Mucosa of descending colon (tissue), 3 donors: ENCODE results near the gene CTNNBIP1. TPM values are rescaled to one million over a fixed set of nuclear protein-coding genes. Genes with fewer than 3 reads are reported as not detected.

Experiments used
- ATAC-seq: fragments of 200-7000 bp; cut with Tn5 transposase; one replicate; pipeline ENCODE4 v1.9.1; 2020; ENCODE audit warnings: mild to moderate bottlenecking, moderate library complexity
- DNase-seq, 3 donors: peaks; one replicate each; pipeline ENCODE4 v3.0.0-alpha.2; 2020
- H3K36me3 ChIP-seq: fragments of 200-600 bp; one replicate; pipeline ENCODE4 v1.8.0; 2021; ENCODE audit warnings: low read depth, mild to moderate bottlenecking
- H3K4me1 ChIP-seq: fragments of 200-600 bp; one replicate; pipeline ENCODE4 v1.8.0; 2021; ENCODE audit warnings: low read depth, mild to moderate bottlenecking
- H3K4me3 ChIP-seq: fragments of 200-600 bp; one replicate; pipeline ENCODE4 v1.8.0; 2021; ENCODE audit warnings: mild to moderate bottlenecking
- H3K9me3 ChIP-seq: fragments of 200-600 bp; one replicate; pipeline ENCODE4 v1.8.0; 2021; ENCODE audit warnings: mild to moderate bottlenecking
- intact Hi-C, 2 donors: fragments of 100-400 bp; cut with DNase I in 1 of 2; cut with micrococcal nuclease in 1 of 2; formaldehyde crosslinking; loops; one replicate each; pipeline versions ENCODE4 v1.11.0 to v1.11.1; 2022; cut with DNase I, micrococcal nuclease
- total RNA-seq, 3 donors: library from RNA; stranded (reverse); fragmentation: NEBNext Ultra II Directional in 2 of 3; extraction: Animal tissue kit (Norgen Biotek cat#: 25700) in 2 of 3; gene quantifications; one replicate each; pipeline versions ENCODE4 v1.2.1 to v1.2.4, GENCODE V29; 2021 to 2023
- TF ChIP-seq, protein P1 (sequence below): fragments of 200-600 bp; IDR thresholded peaks from one replicate; pipeline ENCODE4 v1.8.0; 2022; ENCODE audit warnings: antibody characterized with exemption, mild to moderate bottlenecking
- donor health status: DM: no; HTN: no; CAD: no; lungs with moderate emphysema.
- donor health status: DM: no; HTN: no; CAD: no.
- donor health status: DM: no; HTN: yes; CAD: no.

The CTNNBIP1 gene
- total RNA-seq, 3 donors from 2014 or later = 20.0 to 24.4 (median 23.3) TPM

DNA sequence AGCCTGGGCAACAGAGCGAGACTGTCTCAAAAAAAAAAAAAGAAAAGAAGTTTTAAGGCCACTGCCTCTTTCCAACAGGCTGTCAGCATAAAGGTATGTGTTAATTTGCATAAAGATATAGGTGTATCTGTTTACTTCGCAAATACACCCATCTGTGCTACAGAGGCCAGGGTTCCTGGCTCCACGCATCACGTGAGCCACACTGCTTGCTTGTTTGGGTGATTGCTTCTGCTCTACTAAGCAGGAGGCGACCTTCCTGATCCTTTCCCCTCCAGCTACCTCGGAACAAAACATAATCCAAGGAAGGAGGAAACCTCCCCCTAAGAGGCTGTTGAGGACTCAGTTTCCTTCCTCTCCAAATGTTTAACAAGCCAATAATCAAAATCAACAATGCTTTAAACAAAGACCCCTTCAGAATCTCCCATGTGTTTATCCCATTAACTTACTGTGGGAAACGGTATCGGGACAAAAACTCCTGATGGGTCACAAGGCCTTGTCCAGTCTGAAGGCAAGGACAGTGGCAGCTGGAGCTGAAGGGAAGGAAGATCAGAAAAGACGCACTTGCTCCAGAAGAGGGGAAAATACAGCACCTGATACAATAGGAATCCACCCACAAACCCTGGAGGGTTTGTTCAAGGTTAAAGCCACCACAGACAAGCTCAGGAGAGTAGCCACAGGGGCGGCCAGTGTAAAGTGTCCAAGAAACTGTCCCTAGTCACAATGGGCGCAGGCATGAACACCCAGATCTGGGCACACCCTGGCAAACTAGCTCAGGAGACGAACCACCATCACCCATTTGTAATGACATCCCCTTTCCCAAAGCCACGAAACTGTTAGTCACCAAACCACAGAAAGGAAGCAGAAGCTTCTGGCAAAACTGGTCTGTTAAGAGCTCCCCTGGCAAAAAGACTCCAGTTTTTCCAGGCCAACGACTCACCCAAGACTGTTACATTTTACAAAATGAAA is 17.2 kb downstream of the CTNNBIP1 start:
- ATAC-seq (peak; percentile 86), DNase-seq (peak; percentile 38 to 43 (median 42))
- no peaks in the 10 kb centered on the region for H3K9me3 ChIP-seq
- H3K36me3 ChIP-seq = no peaks in the 10 kb centered on the region
- intact Hi-C loops = no loop called here
- H3K4me1 ChIP-seq = no peaks in the 10 kb centered on the region
- TF ChIP-seq, protein P1, sequence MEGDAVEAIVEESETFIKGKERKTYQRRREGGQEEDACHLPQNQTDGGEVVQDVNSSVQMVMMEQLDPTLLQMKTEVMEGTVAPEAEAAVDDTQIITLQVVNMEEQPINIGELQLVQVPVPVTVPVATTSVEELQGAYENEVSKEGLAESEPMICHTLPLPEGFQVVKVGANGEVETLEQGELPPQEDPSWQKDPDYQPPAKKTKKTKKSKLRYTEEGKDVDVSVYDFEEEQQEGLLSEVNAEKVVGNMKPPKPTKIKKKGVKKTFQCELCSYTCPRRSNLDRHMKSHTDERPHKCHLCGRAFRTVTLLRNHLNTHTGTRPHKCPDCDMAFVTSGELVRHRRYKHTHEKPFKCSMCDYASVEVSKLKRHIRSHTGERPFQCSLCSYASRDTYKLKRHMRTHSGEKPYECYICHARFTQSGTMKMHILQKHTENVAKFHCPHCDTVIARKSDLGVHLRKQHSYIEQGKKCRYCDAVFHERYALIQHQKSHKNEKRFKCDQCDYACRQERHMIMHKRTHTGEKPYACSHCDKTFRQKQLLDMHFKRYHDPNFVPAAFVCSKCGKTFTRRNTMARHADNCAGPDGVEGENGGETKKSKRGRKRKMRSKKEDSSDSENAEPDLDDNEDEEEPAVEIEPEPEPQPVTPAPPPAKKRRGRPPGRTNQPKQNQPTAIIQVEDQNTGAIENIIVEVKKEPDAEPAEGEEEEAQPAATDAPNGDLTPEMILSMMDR = no peak
- no peak overlapping the region for H3K4me3 ChIP-seq

DNA sequence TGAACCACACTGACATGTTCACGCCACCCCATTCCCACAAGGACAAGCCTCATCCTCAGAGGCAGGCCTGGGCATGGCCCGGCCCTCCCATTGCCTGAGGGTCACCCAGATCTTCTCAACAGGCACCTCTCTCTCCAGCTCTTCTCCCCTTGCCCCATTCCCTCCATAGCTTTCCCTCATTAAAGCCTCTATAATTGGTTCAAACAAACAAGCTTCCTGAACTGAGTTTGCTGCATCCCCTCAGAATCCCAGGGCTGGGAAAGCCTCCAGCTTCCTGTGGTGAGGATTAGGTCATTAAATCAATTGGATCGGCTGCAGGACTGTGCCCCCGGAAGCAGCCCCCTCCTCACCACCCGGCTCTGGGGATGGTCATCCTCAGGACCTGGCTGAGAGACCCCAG is 18.9 kb downstream of the CTNNBIP1 start:
- Histone ChIP-seq H3K36me3 (no peaks in the 10 kb centered on the region), H3K4me1 (no peaks in the 10 kb centered on the region), H3K4me3 (no peak overlapping the region), H3K9me3 (no peaks in the 10 kb centered on the region)
- ATAC-seq = no peak
- peak in 1 of 3 donors; percentile 16 for DNase-seq
- intact Hi-C loops = no loop called here
- TF ChIP-seq, protein P1 = no peak

DNA sequence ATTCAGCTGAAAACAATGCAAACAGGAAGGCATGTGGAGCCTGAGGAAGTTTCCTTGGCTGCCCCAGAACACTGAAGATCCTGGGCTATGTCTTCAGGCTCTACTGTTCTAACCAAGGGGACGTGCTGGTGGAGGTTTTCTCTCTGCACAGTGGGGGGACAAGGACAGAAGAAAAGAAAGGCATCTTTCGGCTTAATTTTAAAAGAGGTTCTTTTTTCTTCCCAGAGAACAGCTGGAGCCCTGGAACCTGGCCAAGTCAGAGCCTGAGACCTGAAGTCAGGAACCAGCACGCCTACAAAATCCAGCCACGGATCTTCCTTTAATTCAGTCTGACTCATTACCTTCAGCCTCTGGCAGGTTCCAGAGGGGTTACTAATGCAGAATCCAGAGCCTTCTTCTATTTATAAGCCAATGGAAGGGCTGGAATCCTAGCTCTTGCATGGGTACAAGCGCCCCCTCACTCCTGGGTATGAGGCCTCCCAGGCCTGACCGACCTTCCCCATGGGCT is 19.8 kb downstream of the CTNNBIP1 start:
- Histone ChIP-seq H3K4me3 (no peak overlapping the region), H3K36me3 (no peaks in the 10 kb centered on the region), H3K9me3 (no peaks in the 10 kb centered on the region), H3K4me1 (no peaks in the 10 kb centered on the region)
- DNase-seq = peak in 2 of 3 donors; percentile 15 to 36
- intact Hi-C loops = no loop called here
- TF ChIP-seq, protein P1 = no peak
- ATAC-seq = no peak

DNA sequence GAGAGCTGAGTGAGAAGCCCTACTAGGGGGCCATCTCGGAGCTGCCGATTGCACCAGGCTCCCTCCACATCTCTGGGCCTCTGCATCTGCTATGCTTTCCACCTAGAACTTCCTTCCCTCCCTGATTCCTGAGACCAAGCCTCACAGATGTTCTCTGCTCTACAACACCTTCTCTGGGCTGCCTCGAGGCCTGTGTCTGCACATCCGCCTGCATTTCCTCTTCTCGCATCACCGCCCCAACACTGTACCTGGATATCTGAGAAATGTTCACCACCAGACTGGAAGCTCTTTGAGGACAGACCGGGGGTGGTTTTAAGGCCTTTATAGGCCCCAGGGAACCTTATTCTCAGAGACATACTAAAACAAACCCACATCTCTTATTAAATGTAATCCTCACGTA is 20.7 kb downstream of the CTNNBIP1 start:
- ATAC-seq = no peak
- DNase-seq = peak in 1 of 3 donors; percentile 8
- Histone ChIP-seq H3K36me3 (no peaks in the 10 kb centered on the region), H3K4me1 (no peaks in the 10 kb centered on the region), H3K4me3 (no peak overlapping the region), H3K9me3 (no peaks in the 10 kb centered on the region)
- TF ChIP-seq, protein P1 = no peak
- intact Hi-C loops = no loop called here

DNA sequence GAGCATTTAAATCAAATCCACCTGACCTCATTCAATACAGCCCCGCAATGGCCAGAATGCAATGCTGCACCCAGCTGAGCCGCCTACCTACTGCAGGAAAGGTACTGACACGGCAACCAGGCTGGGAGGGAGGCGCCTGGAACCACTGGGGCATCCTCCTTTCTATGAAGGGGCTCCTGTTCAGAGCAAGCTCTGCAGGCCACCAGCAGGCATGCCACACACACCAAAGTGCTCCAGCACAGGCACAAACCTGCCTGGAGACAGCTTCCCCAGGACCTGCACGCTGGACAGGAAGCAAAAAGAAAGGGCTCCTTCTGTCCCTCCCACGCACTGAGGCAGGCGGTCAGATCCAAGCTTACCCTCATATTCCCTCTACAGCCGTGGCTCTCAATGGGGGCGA is 21.2 kb downstream of the CTNNBIP1 start:
- H3K36me3 ChIP-seq = no peaks in the 10 kb centered on the region
- DNase-seq = peak in 1 of 3 donors; percentile 26
- no peak for ATAC-seq
- H3K4me3 ChIP-seq = no peak overlapping the region
- no peaks in the 10 kb centered on the region for H3K4me1 ChIP-seq
- intact Hi-C loops = no loop called here
- no peaks in the 10 kb centered on the region for H3K9me3 ChIP-seq
- TF ChIP-seq, protein P1 = no peak
